ENCODE results near the gene PLD6.
"Not testable (repeated sequence)": the region's sequence is repeated elsewhere in the genome, so short reads cannot be mapped to it uniquely, and the experiment has no call there.

Gene PLD6

GRCh38 chr17:17186551-17187505, 19.3 kb downstream of the PLD6 start:
- DNase-seq (ENCODE audit: extremely low read depth, low read depth): no peak
- no peak for TF ChIP-seq CTCF (IDR thresholded peaks at IDR 0.05; ENCODE audit: low read depth, low read length)

GRCh38 chr17:17186051-17186450, 20.1 kb downstream of the PLD6 start:
- no peak for TF ChIP-seq CTCF (IDR thresholded peaks at IDR 0.05; ENCODE audit: low read depth, low read length)
- no peak for DNase-seq (ENCODE audit: extremely low read depth, low read depth)

DNA sequence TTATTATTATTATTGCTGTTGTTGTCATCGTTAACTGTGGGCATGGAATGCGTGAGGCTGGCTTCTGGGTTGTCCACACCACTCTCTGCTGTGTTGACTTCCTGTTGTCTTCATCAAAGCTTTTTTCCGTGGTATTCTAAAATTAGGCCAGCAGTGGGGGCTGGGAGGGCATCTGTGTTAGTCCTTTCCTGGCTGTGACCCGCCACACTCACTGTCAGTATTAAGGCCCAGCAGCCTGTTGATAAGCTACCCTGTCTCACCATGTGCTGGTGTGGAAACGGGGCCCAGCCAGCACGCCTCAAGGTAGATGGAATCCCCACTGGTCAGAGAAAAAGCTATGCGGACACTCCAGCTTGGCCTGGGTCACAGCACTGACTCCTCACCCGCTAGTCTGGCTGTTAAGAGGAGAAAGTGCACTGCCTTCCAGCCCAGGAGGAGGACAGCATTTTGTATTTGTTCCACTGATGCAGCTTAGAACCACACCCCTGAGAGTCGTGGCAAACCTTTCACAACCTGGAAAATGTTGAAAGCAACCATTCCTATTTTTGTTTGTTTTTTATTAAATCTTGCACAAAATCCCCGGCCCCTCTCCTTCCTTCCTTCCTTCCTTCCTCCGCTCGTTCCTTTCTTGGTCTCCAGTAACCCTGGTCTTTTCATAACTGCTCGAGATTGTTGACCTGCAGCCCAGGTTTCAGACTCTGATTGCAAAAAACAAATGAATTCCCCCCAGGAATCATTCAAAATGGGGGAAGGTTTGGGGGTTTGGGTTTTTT, 21.0 kb downstream of the PLD6 start:
- not testable (repeated sequence) for DNase-seq (ENCODE audit: extremely low read depth, low read depth)

DNA sequence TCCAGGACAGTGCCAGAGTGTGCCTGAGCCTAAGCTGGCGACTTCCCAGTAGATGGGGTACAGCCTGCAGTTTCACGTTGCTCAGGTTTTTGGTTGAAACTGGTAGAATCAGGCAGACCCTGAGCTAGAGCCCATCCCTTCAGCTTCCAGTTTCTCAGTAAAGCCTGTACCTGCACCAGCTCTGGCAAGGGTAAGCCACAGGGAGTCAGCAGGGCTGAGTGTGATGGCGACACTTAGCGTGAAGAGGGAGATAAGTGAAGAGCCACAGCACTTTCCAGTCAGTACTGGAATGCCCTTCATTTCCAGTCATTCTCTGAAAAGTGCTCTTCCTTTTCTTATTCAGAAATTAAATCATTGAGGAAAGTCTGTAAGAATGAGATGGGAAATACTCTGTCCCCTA, 22.4 kb downstream of the PLD6 start:
- no peak for DNase-seq (ENCODE audit: extremely low read depth, low read depth)
- no peak for TF ChIP-seq CTCF (IDR thresholded peaks at IDR 0.05; ENCODE audit: low read depth, low read length)

- no peak for TF ChIP-seq CTCF (IDR thresholded peaks at IDR 0.05; ENCODE audit: low read depth, low read length)
- no peak for DNase-seq (ENCODE audit: extremely low read depth, low read depth)
Measured at GRCh38 chr17:17182598-17183136, 23.5 kb downstream of the PLD6 start.

DNA sequence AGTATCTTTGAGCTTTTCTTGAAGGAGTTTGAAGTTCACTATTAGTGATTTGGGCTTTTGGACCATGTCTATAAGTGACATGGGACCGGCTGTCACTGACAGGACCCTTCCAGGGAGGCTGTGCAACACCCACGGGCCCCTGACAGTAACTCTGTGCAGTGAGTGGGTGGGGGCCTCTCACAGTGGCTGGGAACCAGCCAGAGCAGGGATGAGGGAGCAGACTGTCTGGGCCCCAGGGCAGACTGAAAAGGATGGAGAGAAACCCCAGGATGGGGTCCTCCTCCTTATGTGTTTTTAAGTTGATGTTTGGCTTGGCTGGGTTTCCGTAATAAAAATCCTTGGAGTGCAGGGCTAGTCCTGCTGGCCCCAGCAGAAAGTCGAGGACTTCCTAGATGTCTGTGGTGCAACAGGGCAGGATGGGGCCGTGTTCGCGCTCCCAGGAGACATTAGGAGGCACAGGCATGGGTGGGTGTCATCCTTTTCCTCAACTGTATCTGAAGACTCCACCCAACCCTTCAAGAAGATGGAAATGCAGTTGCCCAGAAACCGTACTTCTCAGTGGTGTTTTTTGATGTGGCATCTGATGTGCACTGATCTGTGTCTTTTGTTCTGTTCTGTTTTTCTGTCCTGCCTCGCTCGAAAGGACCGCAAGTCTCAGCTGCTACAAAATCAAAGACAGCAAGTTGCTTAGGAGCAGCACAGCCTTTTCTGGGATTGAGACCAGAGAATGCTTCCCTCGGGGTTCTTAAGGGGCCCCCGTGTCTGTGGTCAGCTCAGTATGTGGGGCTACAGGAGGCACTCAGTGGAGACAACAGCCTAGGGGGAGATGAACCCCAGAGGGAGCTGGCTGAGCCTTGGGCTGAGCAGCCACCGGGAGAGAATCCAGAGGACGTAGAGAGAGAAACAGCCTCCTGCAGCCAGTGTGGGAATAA, 24.2 kb downstream of the PLD6 start:
- DNase-seq (ENCODE audit: extremely low read depth, low read depth): no peak
- no peak for TF ChIP-seq CTCF (IDR thresholded peaks at IDR 0.05; ENCODE audit: low read depth, low read length)
